Measurements from ENCODE around the gene CCR9.

CCR9 gene

GRCh38 chr3:45873036-45873435, 13.3 kb upstream of the CCR9 start:
- no peak for DNase-seq (ENCODE audit: low read depth)

- no peak for DNase-seq (ENCODE audit: low read depth)
These were observed 12.7 kb upstream of the CCR9 start for GRCh38 chr3:45873638-45874037.

- no peak for DNase-seq (ENCODE audit: low read depth)
These were observed 11.5 kb upstream of the CCR9 start for GRCh38 chr3:45874677-45875346.

- DNase-seq (ENCODE audit: low read depth), result no peak
These were observed 8.2 kb upstream of the CCR9 start for GRCh38 chr3:45878124-45878523.

- no peak for DNase-seq (ENCODE audit: low read depth)
These were observed 5.6 kb upstream of the CCR9 start for GRCh38 chr3:45880725-45881077.

GRCh38 chr3:45881078-45882022, 5.0 kb upstream of the CCR9 start:
- DNase-seq (ENCODE audit: low read depth), result peak; percentile 22

- no peak for DNase-seq (ENCODE audit: low read depth)
These were observed 1.8 kb upstream of the CCR9 start for GRCh38 chr3:45884368-45885201.

- DNase-seq (ENCODE audit: low read depth), result no peak
These were observed 942 bp downstream of the CCR9 start for GRCh38 chr3:45887285-45887684.

- DNase-seq (ENCODE audit: low read depth), result no peak
These were observed 1.6 kb downstream of the CCR9 start for GRCh38 chr3:45887759-45888511.

- DNase-seq (ENCODE audit: low read depth), result no peak
These were observed 3.0 kb downstream of the CCR9 start for GRCh38 chr3:45889337-45889736.

- DNase-seq (ENCODE audit: low read depth), result peak; percentile 8
These were observed 4.1 kb downstream of the CCR9 start for GRCh38 chr3:45890405-45890804.

- DNase-seq (ENCODE audit: low read depth), result no peak
These were observed 5.8 kb downstream of the CCR9 start for GRCh38 chr3:45892161-45892560.

- no peak for DNase-seq (ENCODE audit: low read depth)
These were observed 7.7 kb downstream of the CCR9 start for GRCh38 chr3:45894015-45894414.

GRCh38 chr3:45895686-45896468, 9.5 kb downstream of the CCR9 start:
- DNase-seq (ENCODE audit: low read depth), result no peak

GRCh38 chr3:45896956-45897355, 10.6 kb downstream of the CCR9 start:
- peak; percentile 88 for DNase-seq (ENCODE audit: low read depth)

GRCh38 chr3:45904931-45905330, 18.6 kb downstream of the CCR9 start:
- no peak for DNase-seq (ENCODE audit: low read depth)

GRCh38 chr3:45905755-45906154, 19.4 kb downstream of the CCR9 start:
- DNase-seq (ENCODE audit: low read depth), result no peak

- peak; percentile 81 for DNase-seq (ENCODE audit: low read depth)
These were observed 20.5 kb downstream of the CCR9 start for GRCh38 chr3:45906681-45907407.

GRCh38 chr3:45907769-45908705, 21.7 kb downstream of the CCR9 start:
- DNase-seq (ENCODE audit: low read depth), result peak; percentile 48

Data from EH (cell line).